HepG2 (cell line): ENCODE results near the gene HS3ST3B1. TPM values are rescaled to one million over a fixed set of nuclear protein-coding genes. Genes with fewer than 3 reads are reported as not detected.
A peak's percentile ranks its signal among the peaks of the same experiment; 100 is the strongest.

Experiments
- ATAC-seq: fragments of 200-7000 bp; cut with Tn5 transposase; 3 replicates; pipeline ENCODE4 v1.9.1; 2020; ENCODE audit warnings: mild to moderate bottlenecking, moderate library complexity
- BruUV-seq: library from RNA; stranded (reverse); fragments of 400-500 nt; replicated peaks from 2 replicates; lab custom pipeline; 2021; lab: Mats Ljungman, UMichigan
- CTCF ChIA-PET: fragments of 300-600 bp; formaldehyde crosslinking; extraction: SDS; loops from one replicate; lab custom pipeline; 2021; ENCODE audit warnings: low total read pairs, inconsistent platforms, low intra/inter-chr PET ratio; lab: Yijun Ruan, JAX
- POLR2A ChIA-PET: fragments of 350-600 bp; sonication (Branson Sonifier 250); formaldehyde crosslinking; loops from one replicate; lab custom pipeline; 2020; ENCODE audit warnings: antibody characterized with exemption, inconsistent platforms; lab: Yijun Ruan, JAX
- DNase-seq: peaks from one replicate; pipeline ENCODE4 v3.0.0-alpha.2; 2015; ENCODE audit warnings: low spot score
- FAIRE-seq: peaks from 3 replicates; lab custom pipeline; 2011; peaks lifted over from hg19 to GRCh38; lab: Jason Lieb, UNC
- H2AFZ ChIP-seq: one replicate; pipeline ENCODE4 v1.6.1; 2011; ENCODE audit warnings: low read length, inconsistent platforms
- H3K27ac ChIP-seq: fragments of 300-600 bp; 3 replicates; pipeline ENCODE4 v1.8.0; 2011; ENCODE audit warnings: mixed run types, mild to moderate bottlenecking, mixed read lengths, low read length, inconsistent platforms; ENCODE audit not compliant: insufficient read depth; ENCODE audit errors: extremely low read length
- H3K27me3 ChIP-seq, 2 experiments: fragments of 200-600 bp in 1 of 2; 2 replicates in 1 of 2; 3 replicates in 1 of 2; pipeline versions ENCODE4 v1.6.0 to v1.8.0; 2011; ENCODE audit warnings: low read length in 2 of 2, mild to moderate bottlenecking in 2 of 2, moderate library complexity in 2 of 2, inconsistent platforms in 1 of 2; ENCODE audit not compliant: insufficient read depth in 2 of 2, control insufficient read depth in 1 of 2
- H3K36me3 ChIP-seq, 2 experiments: fragments of 200-600 bp in 1 of 2; replicated peaks in 1 of 2; 2 replicates in 1 of 2; 3 replicates in 1 of 2; pipeline versions ENCODE4 v1.5.1 to v1.8.0; 2011; ENCODE audit warnings: low read length in 2 of 2, inconsistent platforms in 1 of 2; ENCODE audit not compliant: insufficient read depth in 2 of 2, control insufficient read depth in 1 of 2
- H3K4me1 ChIP-seq: 2 replicates; pipeline ENCODE4 v1.5.1; 2012; ENCODE audit warnings: low read length, inconsistent platforms; ENCODE audit not compliant: insufficient read depth
- H3K4me2 ChIP-seq: 2 replicates; pipeline ENCODE4 v1.6.0; 2011; ENCODE audit warnings: low read depth, low read length, inconsistent platforms
- H3K4me3 ChIP-seq, 3 experiments: fragments of 200-600 bp in 1 of 3; sonication (generic), shearing (Covaris generic) in 1 of 3; replicated peaks in 1 of 3; 2 replicates each; pipeline ENCODE4 v1.5.1; 2011 to 2016; ENCODE audit warnings: low read length in 3 of 3, inconsistent platforms in 2 of 3, low read depth in 2 of 3, mild to moderate bottlenecking in 2 of 3, control low read depth in 1 of 3, mixed read lengths in 1 of 3; ENCODE audit not compliant: insufficient read depth in 1 of 3
- H3K79me2 ChIP-seq: one replicate; pipeline ENCODE4 v1.6.1; 2011; ENCODE audit warnings: low read length, inconsistent platforms; ENCODE audit not compliant: insufficient read depth
- H3K9ac ChIP-seq: 2 replicates; pipeline ENCODE4 v1.6.0; 2011; ENCODE audit warnings: mild to moderate bottlenecking, low read depth, low read length, inconsistent platforms; ENCODE audit not compliant: insufficient read depth
- H3K9me3 ChIP-seq: 2 replicates; pipeline ENCODE4 v1.5.1; 2012; ENCODE audit warnings: mild to moderate bottlenecking, low read length
- H4K20me1 ChIP-seq: 2 replicates; pipeline ENCODE4 v1.6.0; 2011; ENCODE audit warnings: inconsistent platforms, mild to moderate bottlenecking, low read length, moderate library complexity; ENCODE audit not compliant: insufficient read depth
- CBX1 ChIP-seq: IDR thresholded peaks from one replicate; pipeline ENCODE4 v1.6.1; 2016; ENCODE audit warnings: antibody characterized with exemption, low read depth
- CREB1 ChIP-seq, 2 experiments: fragments of 450-650 bp in 1 of 2; IDR thresholded peaks; 2 replicates each; pipeline ENCODE4 v1.6.1; 2016 to 2017; ENCODE audit warnings: control low read depth in 1 of 2, mild to moderate bottlenecking in 1 of 2, missing compliant biosample characterization in 1 of 2, missing genetic modification characterization in 1 of 2
- EED ChIP-seq: sonication (generic); formaldehyde crosslinking; IDR thresholded peaks from 2 replicates; pipeline ENCODE4 v1.5.0; 2020; ENCODE audit warnings: mild to moderate bottlenecking, missing genetic modification reagents
- EP300 ChIP-seq, 3 experiments: sonication (generic) in 1 of 3; formaldehyde crosslinking in 1 of 3; IDR thresholded peaks; 2 replicates each; pipeline versions ENCODE4 v1.5.1 to v1.6.1; 2011 to 2020; ENCODE audit warnings: low read depth in 2 of 3, low read length in 2 of 3, borderline replicate concordance in 1 of 3, improper control_type of control experiment in 1 of 3, mild to moderate bottlenecking in 1 of 3, missing genetic modification reagents in 1 of 3, moderate library complexity in 1 of 3
- MTF1 ChIP-seq: sonication (generic); formaldehyde crosslinking; IDR thresholded peaks from 2 replicates; pipeline ENCODE4 v1.5.0; 2020; ENCODE audit warnings: missing genetic modification reagents
- MTF2 ChIP-seq: sonication (generic); formaldehyde crosslinking; IDR thresholded peaks from 2 replicates; pipeline ENCODE4 v1.5.0; 2020; ENCODE audit warnings: missing genetic modification reagents, borderline replicate concordance
- PHF20 ChIP-seq: sonication (generic); formaldehyde crosslinking; IDR thresholded peaks from 2 replicates; pipeline ENCODE4 v1.5.0; 2020; ENCODE audit warnings: mild to moderate bottlenecking, missing genetic modification reagents
- POGZ ChIP-seq: sonication (generic); formaldehyde crosslinking; IDR thresholded peaks from 2 replicates; pipeline ENCODE4 v1.4.0; 2020; ENCODE audit warnings: mild to moderate bottlenecking, missing genetic modification reagents
- POLR2G ChIP-seq: fragments of 200-400 bp; formaldehyde crosslinking; IDR thresholded peaks from 2 replicates; pipeline ENCODE4 v1.6.1; 2018; ENCODE audit warnings: mild to moderate bottlenecking, low read depth, low read length, moderate library complexity
- RBAK ChIP-seq: sonication (generic); formaldehyde crosslinking; IDR thresholded peaks from 2 replicates; pipeline ENCODE4 v1.5.1; 2020; ENCODE audit warnings: mild to moderate bottlenecking, missing genetic modification reagents
- SMAD1 ChIP-seq: sonication (generic); formaldehyde crosslinking; IDR thresholded peaks from 2 replicates; pipeline ENCODE4 v1.4.0; 2020; ENCODE audit warnings: missing genetic modification reagents, low read depth, mild to moderate bottlenecking, borderline replicate concordance
- SNAI1 ChIP-seq: sonication (generic); formaldehyde crosslinking; IDR thresholded peaks from 2 replicates; pipeline ENCODE4 v1.5.0; 2020; ENCODE audit warnings: mild to moderate bottlenecking, missing genetic modification reagents, borderline replicate concordance
- THYN1 ChIP-seq: sonication (generic); formaldehyde crosslinking; IDR thresholded peaks from 2 replicates; pipeline ENCODE4 v1.8.1; 2023; ENCODE audit warnings: low read depth, mild to moderate bottlenecking, moderate library complexity, missing genetic modification reagents, borderline replicate concordance
- U2AF1 ChIP-seq: fragments of 200-400 bp; formaldehyde crosslinking; optimal IDR thresholded peaks from 2 replicates; pipeline ENCODE3; 2017; ENCODE audit warnings: mild to moderate bottlenecking, low read depth, low read length
- ZNF251 ChIP-seq: sonication (generic); formaldehyde crosslinking; IDR thresholded peaks from 2 replicates; pipeline ENCODE4 v1.9.0; 2021; ENCODE audit warnings: mild to moderate bottlenecking, missing genetic modification reagents
- ZNF350 ChIP-seq: sonication (generic); formaldehyde crosslinking; IDR thresholded peaks from 2 replicates; pipeline ENCODE4 v1.4.0; 2020; ENCODE audit warnings: mild to moderate bottlenecking, low read depth, missing genetic modification reagents, borderline replicate concordance
- ZNF44 ChIP-seq: sonication (generic); formaldehyde crosslinking; IDR thresholded peaks from 2 replicates; pipeline ENCODE4 v1.5.1; 2020; ENCODE audit warnings: mild to moderate bottlenecking, missing genetic modification reagents
- WGBS: methylation state at CpG from one replicate; pipeline ENCODE4 v1.1.6; 2017; ENCODE audit warnings: low lambda C conversion rate; 5-methylcytosine and 5-hydroxymethylcytosine counted together
- in situ Hi-C: cut with HindIII; loops from 2 replicates; pipeline ENCODE4 v1.10.0; 2017; ENCODE audit warnings: low pct_unique_long_range_greater_than_20kb; ENCODE audit not compliant: extremely low pct_ligation_motif_present
- intact Hi-C: fragments of 100-400 bp; cut with micrococcal nuclease; formaldehyde crosslinking; loops from one replicate; pipeline ENCODE4 v1.10.0; 2022; ENCODE audit not compliant: unreplicated experiment
- polyA plus RNA-seq, 8 experiments: library from polyadenylated mRNA; depleted of rRNA in 3 of 8; stranded (reverse) in 7 of 8; unstranded in 1 of 8; fragments of >200 nt; fragmentation: Illumina TruSeq in 4 of 8; extraction: Trizol in 4 of 8; gene quantifications; 2 replicates each; pipeline versions ENCODE4 v1.2.1 to v1.2.3, GENCODE V29; 2011 to 2016; ENCODE audit warnings: low read depth in 4 of 8, missing spikeins in 1 of 8, mixed read lengths in 1 of 8; ENCODE audit not compliant: insufficient read depth in 1 of 8
- total RNA-seq, 5 experiments: library from RNA; depleted of rRNA; stranded (reverse); fragments of >200 nt; fragmentation: Illumina TruSeq; extraction: Trizol; gene quantifications; 2 replicates each; pipeline ENCODE4 v1.2.3, GENCODE V29; 2016; ENCODE audit warnings: low read depth in 1 of 5
- TF ChIP-seq, protein P1 (sequence below): sonication (generic); formaldehyde crosslinking; IDR thresholded peaks from 2 replicates; pipeline ENCODE4 v1.4.0; 2020; ENCODE audit warnings: missing genetic modification reagents
- TF ChIP-seq, protein P2 (sequence below): sonication (generic); formaldehyde crosslinking; IDR thresholded peaks from 2 replicates; pipeline ENCODE4 v1.5.0; 2020; ENCODE audit warnings: mild to moderate bottlenecking, missing genetic modification reagents

The HS3ST3B1 gene
- total and polyA plus RNA-seq, 2 of the 13 experiments (the other 11 are each of a cell fraction or from before 2014, with no cell fraction given): 15.7 to 39.5 TPM

DNA sequence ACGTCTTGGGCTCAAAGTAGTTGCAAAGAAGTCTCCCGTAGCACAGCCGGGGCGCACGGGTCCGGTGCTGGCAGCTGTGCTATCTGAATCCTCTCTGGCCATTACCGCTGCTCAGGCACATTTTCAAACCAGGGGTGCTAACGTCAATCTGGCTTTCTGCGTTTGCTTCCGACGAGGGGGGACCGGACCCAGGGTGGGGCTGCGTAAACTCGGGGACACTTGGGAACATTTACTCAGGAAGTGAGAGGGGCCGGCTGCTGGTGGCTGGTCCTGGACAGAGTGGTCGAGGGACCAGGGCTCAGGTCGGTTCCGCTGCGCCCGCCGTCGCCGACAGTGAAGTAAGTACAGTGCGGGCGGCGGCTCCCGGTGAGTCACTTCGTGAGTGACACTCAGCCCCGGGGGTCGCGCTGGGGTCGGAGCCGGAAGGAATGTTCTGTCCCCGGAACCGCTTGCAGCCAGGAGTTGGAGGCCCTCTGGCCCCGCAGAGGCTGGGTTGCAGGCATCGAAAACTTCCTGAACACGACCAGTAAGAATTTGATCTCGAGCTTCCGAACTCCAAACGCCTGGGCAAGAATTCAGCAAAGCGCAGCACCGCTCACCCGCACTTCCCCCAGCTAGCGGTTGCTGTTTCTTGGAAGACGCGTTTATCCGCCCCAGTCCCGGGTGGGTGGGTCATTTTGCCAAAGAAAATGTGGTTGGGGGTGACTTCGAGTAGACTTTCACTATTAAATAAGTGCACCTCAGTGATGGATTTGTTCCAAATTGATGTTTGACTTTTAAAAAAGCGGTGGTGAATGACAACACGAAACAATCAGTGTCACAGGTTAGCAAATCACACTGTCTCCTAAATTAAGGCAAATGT is 1.4 kb upstream of the HS3ST3B1 start:
- Histone ChIP-seq H2AFZ (no peak overlapping the region), H3K79me2 (peaks cover 50% of the 10 kb centered on the region), H3K36me3 (no peaks in the 10 kb centered on the region), H3K4me3 (peak overlapping the region; percentile 69 to 82 (median 70)), H3K27ac (peak overlapping the region; percentile 56), H4K20me1 (peaks cover 21% of the 10 kb centered on the region), H3K9me3 (no peaks in the 10 kb centered on the region), H3K27me3 (peaks cover 0 to 13% of the 10 kb centered on the region in 2 experiments; a peak in 3 of 5 replicates), H3K4me1 (peaks cover 13% of the 10 kb centered on the region), H3K9ac (peak overlapping the region; percentile 76), H3K4me2 (peak overlapping the region; percentile 97)
- DNase-seq (peak; percentile 65), ATAC-seq (peak; percentile 8), FAIRE-seq (peak; percentile 4)
- in situ Hi-C loops (loop anchor here (5.0 kb wide), 1 partner anchor 707 kb away; no protein-coding TSS in a partner anchor), intact Hi-C loops (loop anchor here (1.0 to 10.0 kb wide), 5 partner anchors 10 to 485 kb away; partner anchors contain the start of gene COX10)
- 1% methylated on average over 16 of the region's 52 CpGs for WGBS
- no TSS peak for BruUV-seq
- ChIA-PET CTCF (no interaction called here), POLR2A (interaction anchor here (0.9 to 14.0 kb wide), 9 partner anchors 9 to 172 kb away, joined by 3 to 288 read pairs (median 4); no protein-coding TSS in a partner anchor)
- TF ChIP-seq SMAD1 (CRISPR knock-in tag): no peak
- TF ChIP-seq MTF2 (CRISPR knock-in tag): no peak
- TF ChIP-seq CREB1 (IDR thresholded peaks at IDR 0.05): no peak
- TF ChIP-seq CREB1 (CRISPR knock-in tag; IDR thresholded peaks at IDR 0.05): no peak
- TF ChIP-seq ZNF44: no peak
- TF ChIP-seq ZNF350 (CRISPR knock-in tag): peak; percentile 60; the same call in 1 of the 2 replicates
- TF ChIP-seq PHF20 (CRISPR knock-in tag): peak; percentile 45
- TF ChIP-seq EED (CRISPR knock-in tag): no peak
- TF ChIP-seq, protein P1, sequence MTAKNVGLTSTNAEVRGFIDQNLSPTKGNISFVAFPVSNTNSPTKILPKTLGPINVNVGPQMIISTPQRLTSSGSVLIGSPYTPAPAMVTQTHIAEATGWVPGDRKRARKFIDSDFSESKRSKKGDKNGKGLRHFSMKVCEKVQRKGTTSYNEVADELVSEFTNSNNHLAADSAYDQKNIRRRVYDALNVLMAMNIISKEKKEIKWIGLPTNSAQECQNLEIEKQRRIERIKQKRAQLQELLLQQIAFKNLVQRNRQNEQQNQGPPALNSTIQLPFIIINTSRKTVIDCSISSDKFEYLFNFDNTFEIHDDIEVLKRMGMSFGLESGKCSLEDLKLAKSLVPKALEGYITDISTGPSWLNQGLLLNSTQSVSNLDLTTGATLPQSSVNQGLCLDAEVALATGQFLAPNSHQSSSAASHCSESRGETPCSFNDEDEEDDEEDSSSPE: 0 out of 2 replicates have a peak, but pooled peaks have one; percentile 18
- TF ChIP-seq RBAK (CRISPR knock-in tag): no peak
- TF ChIP-seq CBX1: peak; percentile 22
- no peak for TF ChIP-seq ZNF251 (CRISPR knock-in tag)
- TF ChIP-seq POGZ (CRISPR knock-in tag): 0 out of 2 replicates have a peak, but pooled peaks have one; percentile 25
- 0 out of 4 replicates have a peak, but pooled peaks of 1 of the 2 experiments have one; percentile 12 for TF ChIP-seq EP300 (IDR thresholded peaks at IDR 0.05; ENCODE audit: low read depth in 2 of 2, low read length in 2 of 2)
- no peak for TF ChIP-seq EP300 (CRISPR knock-in tag; IDR thresholded peaks at IDR 0.05; ENCODE audit: borderline replicate concordance)
- peak; percentile 37; the same call in 1 of the 2 replicates for TF ChIP-seq POLR2G
- TF ChIP-seq SNAI1 (CRISPR knock-in tag): peak; percentile 81; the same call in 1 of the 2 replicates
- 0 out of 2 replicates have a peak, but pooled peaks have one; percentile 63 for TF ChIP-seq THYN1 (CRISPR knock-in tag)
- TF ChIP-seq, protein P2, sequence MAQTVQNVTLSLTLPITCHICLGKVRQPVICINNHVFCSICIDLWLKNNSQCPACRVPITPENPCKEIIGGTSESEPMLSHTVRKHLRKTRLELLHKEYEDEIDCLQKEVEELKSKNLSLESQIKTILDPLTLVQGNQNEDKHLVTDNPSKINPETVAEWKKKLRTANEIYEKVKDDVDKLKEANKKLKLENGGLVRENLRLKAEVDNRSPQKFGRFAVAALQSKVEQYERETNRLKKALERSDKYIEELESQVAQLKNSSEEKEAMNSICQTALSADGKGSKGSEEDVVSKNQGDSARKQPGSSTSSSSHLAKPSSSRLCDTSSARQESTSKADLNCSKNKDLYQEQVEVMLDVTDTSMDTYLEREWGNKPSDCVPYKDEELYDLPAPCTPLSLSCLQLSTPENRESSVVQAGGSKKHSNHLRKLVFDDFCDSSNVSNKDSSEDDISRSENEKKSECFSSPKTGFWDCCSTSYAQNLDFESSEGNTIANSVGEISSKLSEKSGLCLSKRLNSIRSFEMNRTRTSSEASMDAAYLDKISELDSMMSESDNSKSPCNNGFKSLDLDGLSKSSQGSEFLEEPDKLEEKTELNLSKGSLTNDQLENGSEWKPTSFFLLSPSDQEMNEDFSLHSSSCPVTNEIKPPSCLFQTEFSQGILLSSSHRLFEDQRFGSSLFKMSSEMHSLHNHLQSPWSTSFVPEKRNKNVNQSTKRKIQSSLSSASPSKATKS (CRISPR knock-in tag): 0 out of 2 replicates have a peak, but pooled peaks have one; percentile 32
- no peak for TF ChIP-seq U2AF1
- 0 out of 2 replicates have a peak, but pooled peaks have one; percentile 17 for TF ChIP-seq MTF1 (CRISPR knock-in tag)
